GM21381 (cell line): ENCODE measurements around the gene NPEPPS.

Experiments
- ATAC-seq: cut with Tn5 transposase; IDR thresholded peaks from one replicate; pipeline ENCODE4 v1.9.1; 2021; ENCODE audit warnings: mild to moderate bottlenecking, moderate library complexity; ENCODE audit not compliant: unreplicated experiment

The NPEPPS gene

GRCh38 chr17:47624727-47625068 lies 93.8 kb downstream of the NPEPPS start:
- no peak for ATAC-seq

- ATAC-seq = no peak
These were observed 97.2 kb downstream of the NPEPPS start for GRCh38 chr17:47628014-47628566.

- ATAC-seq = no peak
These were observed 98.9 kb downstream of the NPEPPS start for GRCh38 chr17:47629826-47630225.

- ATAC-seq = no peak
These were observed 99.7 kb downstream of the NPEPPS start for GRCh38 chr17:47630614-47631013.

- ATAC-seq = no peak
These were observed 102.1 kb downstream of the NPEPPS start for GRCh38 chr17:47632991-47633390.

GRCh38 chr17:47633996-47634395 lies 103.1 kb downstream of the NPEPPS start:
- ATAC-seq = no peak

GRCh38 chr17:47634870-47635269 lies 104.0 kb downstream of the NPEPPS start:
- no peak for ATAC-seq

- ATAC-seq = no peak
These were observed 104.8 kb downstream of the NPEPPS start for GRCh38 chr17:47635734-47636133.

GRCh38 chr17:47636273-47637030 lies 105.5 kb downstream of the NPEPPS start:
- ATAC-seq = no peak

- ATAC-seq = no peak
These were observed 108.0 kb downstream of the NPEPPS start for GRCh38 chr17:47638903-47639302.

- ATAC-seq = no peak
These were observed 109.2 kb downstream of the NPEPPS start for GRCh38 chr17:47640076-47640475.

GRCh38 chr17:47641202-47641601 lies 110.3 kb downstream of the NPEPPS start:
- ATAC-seq = no peak

GRCh38 chr17:47643116-47643515 lies 112.2 kb downstream of the NPEPPS start:
- no peak for ATAC-seq

- no peak for ATAC-seq
These were observed 113.4 kb downstream of the NPEPPS start for GRCh38 chr17:47644324-47644723.

- peak; percentile 76 for ATAC-seq
These were observed 118.5 kb downstream of the NPEPPS start, which contains the start of gene KPNB1 for GRCh38 chr17:47649153-47649971. TSS of gene KPNB1 (plus strand) at chr17:47649919. CDS start at chr17:47650245, 326 bp downstream.

- ATAC-seq = no peak
These were observed 119.1 kb downstream of the NPEPPS start for GRCh38 chr17:47649972-47650524.

GRCh38 chr17:47650525-47651522 lies 119.9 kb downstream of the NPEPPS start:
- ATAC-seq = peak; percentile 43

- ATAC-seq = no peak
These were observed 120.8 kb downstream of the NPEPPS start for GRCh38 chr17:47651704-47652103.

GRCh38 chr17:47652570-47652969 lies 121.7 kb downstream of the NPEPPS start:
- ATAC-seq = no peak

- ATAC-seq = no peak
These were observed 122.5 kb downstream of the NPEPPS start for GRCh38 chr17:47653442-47653841.
